NT2/D1 (cell line): ENCODE data around the gene CRTAP.

ENCODE experiments used
- DNase-seq: peaks from one replicate; pipeline ENCODE4 v3.0.0-alpha.2; 2011; ENCODE audit warnings: low read depth, low spot score
- H3K27me3 ChIP-seq: 2 replicates; pipeline ENCODE4 v1.6.0; 2011; ENCODE audit warnings: mild to moderate bottlenecking; ENCODE audit not compliant: insufficient read length, insufficient read depth
- H3K36me3 ChIP-seq: 2 replicates; pipeline ENCODE4 v1.6.1; 2011; ENCODE audit warnings: mild to moderate bottlenecking, low read length, mixed read lengths; ENCODE audit not compliant: insufficient read depth, insufficient read length
- H3K4me1 ChIP-seq: 2 replicates; pipeline ENCODE4 v1.5.1; 2011; ENCODE audit not compliant: insufficient read depth, insufficient read length
- H3K4me3 ChIP-seq: 2 replicates; pipeline ENCODE4 v1.5.1; 2011; ENCODE audit warnings: low read depth; ENCODE audit not compliant: insufficient read length
- H3K9ac ChIP-seq: 2 replicates; pipeline ENCODE4 v1.6.0; 2011; ENCODE audit warnings: low read depth; ENCODE audit not compliant: insufficient read length
- H3K9me3 ChIP-seq: 2 replicates; pipeline ENCODE4 v1.5.1; 2011; ENCODE audit warnings: mild to moderate bottlenecking, low read length; ENCODE audit not compliant: insufficient read depth
- SUZ12 ChIP-seq: IDR thresholded peaks from 2 replicates; pipeline ENCODE4 v1.6.1; 2011; ENCODE audit not compliant: insufficient read length, insufficient read depth; ENCODE audit errors: extremely low read depth
- YY1 ChIP-seq: IDR thresholded peaks from 2 replicates; pipeline ENCODE4 v1.6.1; 2011; ENCODE audit not compliant: insufficient read length, insufficient read depth
- ZNF274 ChIP-seq: IDR thresholded peaks from 2 replicates; pipeline ENCODE4 v1.6.1; 2011; ENCODE audit warnings: mild to moderate bottlenecking, low read depth, low read length

The CRTAP gene

DNA sequence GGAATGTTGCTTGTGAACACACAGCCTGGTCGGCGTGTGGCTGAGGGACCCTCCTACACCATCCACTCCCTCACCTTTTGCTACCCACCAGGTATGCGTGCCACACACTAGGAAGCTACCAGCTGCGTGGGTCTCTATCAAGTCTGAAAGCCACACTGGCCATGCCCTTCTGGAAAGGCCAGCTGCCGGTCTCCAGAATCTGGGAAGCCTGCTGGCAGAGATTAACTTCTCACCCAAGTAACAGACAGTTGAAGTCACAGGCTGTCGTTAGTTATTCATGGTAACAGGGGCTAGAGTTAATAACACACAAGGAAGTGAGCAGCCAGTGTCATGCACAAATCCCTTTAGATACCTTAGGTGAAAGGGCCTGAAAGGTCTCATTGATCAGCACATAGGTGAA lies 56.7 kb downstream of the CRTAP start:
- DNase-seq = no peak
- peaks cover 2% of the 10 kb centered on the region for H3K4me1 ChIP-seq
- no peak overlapping the region for H3K9ac ChIP-seq
- no peak overlapping the region for H3K4me3 ChIP-seq
- TF ChIP-seq ZNF274 (no peak), SUZ12 (no peak), YY1 (no peak)
- no peaks in the 10 kb centered on the region for H3K36me3 ChIP-seq
- H3K9me3 ChIP-seq = no peaks in the 10 kb centered on the region
- H3K27me3 ChIP-seq = no peaks in the 10 kb centered on the region

DNA sequence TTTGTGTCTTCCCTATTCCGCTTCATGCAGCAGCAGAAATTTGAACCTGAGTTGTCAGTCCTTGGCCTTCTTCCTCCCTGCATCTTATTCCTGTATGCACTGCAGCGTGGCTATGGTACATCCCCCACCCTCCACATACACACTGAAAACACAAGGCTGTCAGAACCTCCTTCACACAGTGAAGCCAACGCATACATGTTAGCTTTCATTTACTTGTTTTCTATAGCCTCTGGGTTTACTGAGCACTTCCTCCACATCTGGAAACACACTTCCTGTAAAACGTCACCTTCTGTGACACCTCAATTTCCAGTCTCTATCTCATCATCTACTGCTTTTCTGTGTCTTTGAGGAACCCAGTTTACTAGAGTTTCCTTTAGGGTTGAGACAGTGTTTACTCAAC lies 57.8 kb downstream of the CRTAP start:
- no peak for DNase-seq
- TF ChIP-seq SUZ12 = no peak
- TF ChIP-seq YY1 = no peak
- no peak for TF ChIP-seq ZNF274

DNA sequence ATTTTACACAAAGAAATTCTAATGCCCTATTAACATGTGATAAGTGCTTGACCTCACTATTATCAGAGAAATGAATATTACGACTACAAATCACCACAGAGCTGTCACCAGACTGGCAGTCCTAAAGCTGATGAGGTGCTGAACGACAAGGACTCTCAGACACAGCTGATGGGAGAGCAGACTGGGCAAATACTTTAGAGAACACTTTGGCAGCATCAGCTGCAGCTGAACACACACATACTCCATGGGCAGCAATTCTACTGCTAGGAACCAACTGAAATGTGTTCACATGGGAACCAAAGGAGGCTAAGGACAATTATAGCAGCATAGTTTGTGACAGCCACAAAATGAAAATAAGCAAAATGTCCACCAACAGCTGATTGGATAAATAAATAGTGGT lies 59.3 kb downstream of the CRTAP start:
- no peaks in the 10 kb centered on the region for H3K36me3 ChIP-seq
- TF ChIP-seq YY1 (no peak), SUZ12 (no peak), ZNF274 (no peak)
- no peaks in the 10 kb centered on the region for H3K9me3 ChIP-seq
- H3K4me3 ChIP-seq = no peak overlapping the region
- peaks cover 2% of the 10 kb centered on the region for H3K4me1 ChIP-seq
- no peak overlapping the region for H3K9ac ChIP-seq
- no peak for DNase-seq
- H3K27me3 ChIP-seq = no peaks in the 10 kb centered on the region

More for the DNA sequence above, 57.8 kb downstream of the CRTAP start:
- Histone ChIP-seq H3K36me3 (no peaks in the 10 kb centered on the region), H3K27me3 (no peaks in the 10 kb centered on the region), H3K9me3 (no peaks in the 10 kb centered on the region), H3K9ac (no peak overlapping the region), H3K4me1 (peaks cover 2% of the 10 kb centered on the region), H3K4me3 (no peak overlapping the region)

DNA sequence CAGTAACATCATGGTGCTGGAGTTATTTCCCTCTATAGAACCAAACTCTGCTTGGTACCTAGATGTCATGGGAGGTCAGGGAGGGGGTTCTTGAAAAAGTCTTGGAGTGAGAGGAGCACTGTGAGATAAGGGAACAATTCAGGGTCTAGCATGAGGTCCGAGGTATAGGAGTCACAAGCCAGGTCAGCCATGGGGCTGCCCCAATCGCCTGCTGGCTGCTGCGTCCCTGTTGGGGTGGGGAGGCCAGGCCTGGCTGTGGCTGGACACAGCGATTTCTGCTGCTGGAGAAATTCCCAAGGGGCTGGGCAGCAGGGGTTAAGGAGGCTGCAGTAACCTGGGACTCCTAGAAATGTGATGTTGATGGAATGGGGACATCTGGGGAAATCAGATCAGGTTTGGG lies 59.9 kb downstream of the CRTAP start:
- no peaks in the 10 kb centered on the region for H3K9me3 ChIP-seq
- H3K4me1 ChIP-seq = peaks cover 2% of the 10 kb centered on the region
- no peaks in the 10 kb centered on the region for H3K27me3 ChIP-seq
- H3K4me3 ChIP-seq = no peak overlapping the region
- no peak for TF ChIP-seq SUZ12
- no peak for TF ChIP-seq ZNF274
- TF ChIP-seq YY1 = no peak
- no peak for DNase-seq
- no peaks in the 10 kb centered on the region for H3K36me3 ChIP-seq
- no peak overlapping the region for H3K9ac ChIP-seq

DNA sequence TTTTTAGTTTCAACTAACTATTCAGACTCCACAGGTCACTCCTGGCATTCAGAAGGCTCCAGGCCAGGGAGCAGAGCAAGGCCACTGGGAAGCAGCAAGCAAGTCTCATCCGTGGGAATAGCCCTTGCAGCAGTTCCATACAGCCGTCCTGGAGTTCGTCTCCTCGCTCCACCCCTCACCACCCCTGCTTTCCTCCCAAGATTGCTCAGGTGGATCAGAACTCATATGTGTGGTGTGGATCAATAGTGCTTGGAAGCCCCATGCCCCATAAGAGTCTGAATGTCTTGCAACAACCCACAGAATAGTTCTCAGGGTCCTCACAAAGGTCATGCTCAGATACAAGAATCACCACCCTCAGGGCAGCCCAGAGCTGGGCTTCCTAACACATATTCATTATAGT lies 60.3 kb downstream of the CRTAP start:
- DNase-seq = no peak
- TF ChIP-seq ZNF274 = no peak
- TF ChIP-seq SUZ12 = no peak
- no peak for TF ChIP-seq YY1

DNA sequence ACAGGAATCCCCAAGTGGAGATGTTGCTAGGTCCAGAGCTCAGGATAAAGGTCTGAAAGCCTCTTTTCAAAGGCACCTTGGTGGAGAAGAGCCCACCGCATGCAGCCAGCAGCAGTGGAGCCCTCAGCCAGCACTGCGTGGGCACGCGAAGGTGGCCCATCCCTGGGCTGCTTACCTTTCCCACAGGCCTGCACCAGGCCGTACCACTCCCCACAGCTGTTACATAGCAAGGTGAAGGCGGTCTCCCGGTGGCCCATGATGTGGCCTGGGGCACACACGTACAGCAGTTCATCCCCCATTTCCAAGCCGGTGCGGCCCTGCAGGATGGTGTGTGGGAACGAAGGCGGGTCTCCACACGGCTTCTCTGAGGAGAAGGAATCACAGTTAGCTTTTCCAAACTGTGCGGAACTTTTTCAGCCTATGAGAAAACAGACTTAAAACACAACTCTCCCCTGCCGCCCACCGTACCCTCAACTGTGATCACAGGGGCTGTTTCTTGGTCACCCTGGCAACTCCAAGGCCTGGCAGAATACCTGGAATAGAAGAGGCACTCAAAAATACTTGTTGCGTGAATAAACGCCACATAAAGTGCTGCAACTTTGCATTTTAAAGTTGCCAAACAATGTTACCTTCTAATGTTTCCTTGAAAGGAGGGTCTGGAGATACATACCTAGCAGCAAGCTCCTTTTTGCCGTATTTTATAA lies 61.0 kb downstream of the CRTAP start:
- H3K36me3 ChIP-seq = no peaks in the 10 kb centered on the region
- TF ChIP-seq SUZ12 (no peak), ZNF274 (no peak), YY1 (no peak)
- no peak overlapping the region for H3K4me3 ChIP-seq
- H3K27me3 ChIP-seq = no peaks in the 10 kb centered on the region
- no peak for DNase-seq
- H3K9ac ChIP-seq = no peak overlapping the region
- H3K9me3 ChIP-seq = no peaks in the 10 kb centered on the region
- peaks cover 2% of the 10 kb centered on the region for H3K4me1 ChIP-seq

More for the DNA sequence above, 60.3 kb downstream of the CRTAP start:
- no peaks in the 10 kb centered on the region for H3K9me3 ChIP-seq
- H3K27me3 ChIP-seq = no peaks in the 10 kb centered on the region
- no peak overlapping the region for H3K9ac ChIP-seq
- H3K36me3 ChIP-seq = no peaks in the 10 kb centered on the region
- H3K4me1 ChIP-seq = peaks cover 2% of the 10 kb centered on the region
- H3K4me3 ChIP-seq = no peak overlapping the region

DNA sequence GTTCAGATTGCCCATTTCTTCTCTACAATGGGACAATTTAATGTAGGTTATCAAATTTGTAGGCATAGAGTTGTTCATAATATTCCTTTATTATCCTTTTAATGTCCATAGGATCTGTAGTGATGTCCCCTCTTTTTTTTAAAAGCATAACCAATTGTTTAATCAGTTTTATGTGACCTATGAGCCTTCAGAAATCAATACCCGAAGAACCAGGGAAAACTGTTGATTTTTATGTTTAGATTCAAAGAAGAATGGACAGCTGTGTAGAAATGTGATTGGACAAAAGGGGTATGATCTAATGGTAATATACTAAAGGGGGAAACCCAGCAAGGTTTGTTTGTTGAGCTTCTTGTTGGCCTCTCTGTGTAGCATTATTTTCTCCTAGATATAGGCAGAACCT lies 65.3 kb downstream of the CRTAP start:
- TF ChIP-seq YY1 (no peak), SUZ12 (no peak), ZNF274 (no peak)
- H3K4me3 ChIP-seq = no peak overlapping the region
- no peaks in the 10 kb centered on the region for H3K36me3 ChIP-seq
- no peaks in the 10 kb centered on the region for H3K4me1 ChIP-seq
- H3K27me3 ChIP-seq = no peaks in the 10 kb centered on the region
- DNase-seq = no peak
- no peaks in the 10 kb centered on the region for H3K9me3 ChIP-seq
- no peak overlapping the region for H3K9ac ChIP-seq
